ENCODE results near the gene ASIC4.

ASIC4 gene

DNA sequence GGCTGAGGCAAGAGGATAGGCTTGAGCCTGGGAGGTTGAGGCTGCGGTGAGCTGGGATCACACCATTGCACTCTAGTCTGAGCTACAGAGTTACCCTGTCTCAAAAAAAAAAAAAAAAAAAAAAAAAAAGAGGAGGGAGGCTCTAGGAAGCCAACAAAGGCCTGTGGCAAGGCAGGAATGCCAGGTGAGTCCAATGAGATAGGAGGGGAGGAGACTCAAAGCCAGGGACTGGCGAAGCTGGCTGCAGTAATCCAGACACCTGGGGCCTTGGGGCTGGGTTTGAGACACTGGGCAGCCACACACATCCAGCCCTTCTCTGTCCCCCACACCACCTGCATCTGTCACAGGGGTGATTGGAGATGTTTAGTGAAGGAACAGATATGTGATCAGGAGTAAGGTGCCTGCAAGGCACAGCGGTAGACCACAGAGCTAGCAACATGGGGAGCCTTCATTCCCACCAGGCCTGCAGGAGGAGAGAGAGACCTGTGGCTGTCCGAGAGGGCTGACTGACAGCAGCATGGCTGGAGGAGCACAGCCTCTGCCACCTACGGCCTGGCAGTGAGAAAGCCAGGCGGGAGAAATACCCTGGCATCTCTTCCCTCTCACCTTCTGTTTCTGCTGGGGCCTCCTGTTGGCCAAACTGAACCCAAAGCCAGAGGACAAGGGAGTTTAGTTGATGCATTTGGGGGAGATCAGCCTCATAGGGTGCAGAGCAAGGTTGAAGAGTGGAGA lies 19.8 kb downstream of the ASIC4 start:
- no peak overlapping the region for H3K4me3 ChIP-seq (replicated peaks; ENCODE audit: low read depth, low read length)
- no peak for DNase-seq (ENCODE audit: low read depth)
- TF ChIP-seq, protein P1, sequence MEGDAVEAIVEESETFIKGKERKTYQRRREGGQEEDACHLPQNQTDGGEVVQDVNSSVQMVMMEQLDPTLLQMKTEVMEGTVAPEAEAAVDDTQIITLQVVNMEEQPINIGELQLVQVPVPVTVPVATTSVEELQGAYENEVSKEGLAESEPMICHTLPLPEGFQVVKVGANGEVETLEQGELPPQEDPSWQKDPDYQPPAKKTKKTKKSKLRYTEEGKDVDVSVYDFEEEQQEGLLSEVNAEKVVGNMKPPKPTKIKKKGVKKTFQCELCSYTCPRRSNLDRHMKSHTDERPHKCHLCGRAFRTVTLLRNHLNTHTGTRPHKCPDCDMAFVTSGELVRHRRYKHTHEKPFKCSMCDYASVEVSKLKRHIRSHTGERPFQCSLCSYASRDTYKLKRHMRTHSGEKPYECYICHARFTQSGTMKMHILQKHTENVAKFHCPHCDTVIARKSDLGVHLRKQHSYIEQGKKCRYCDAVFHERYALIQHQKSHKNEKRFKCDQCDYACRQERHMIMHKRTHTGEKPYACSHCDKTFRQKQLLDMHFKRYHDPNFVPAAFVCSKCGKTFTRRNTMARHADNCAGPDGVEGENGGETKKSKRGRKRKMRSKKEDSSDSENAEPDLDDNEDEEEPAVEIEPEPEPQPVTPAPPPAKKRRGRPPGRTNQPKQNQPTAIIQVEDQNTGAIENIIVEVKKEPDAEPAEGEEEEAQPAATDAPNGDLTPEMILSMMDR (IDR thresholded peaks at IDR 0.05; ENCODE audit: low read length, missing control alignments), result no peak

DNA sequence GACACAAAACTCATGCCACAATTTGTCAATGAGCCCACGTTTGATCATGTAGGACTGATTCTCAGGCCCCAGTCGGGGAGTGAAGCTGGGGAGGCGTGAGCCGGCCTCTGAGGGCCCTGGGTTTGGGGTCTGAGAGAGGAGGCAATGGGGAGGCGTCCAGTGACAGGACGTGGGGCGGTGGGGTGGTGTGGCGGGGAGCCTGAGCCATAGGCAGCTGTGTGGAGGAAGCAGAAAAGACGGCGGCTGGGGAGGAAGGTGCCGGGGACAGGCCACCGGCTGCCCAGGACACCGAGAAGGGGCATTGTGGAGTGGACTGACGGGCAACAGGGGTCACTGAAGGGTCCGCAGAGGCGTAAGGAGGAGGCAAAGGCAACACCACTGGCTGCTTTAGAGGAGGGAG lies 22.1 kb downstream of the ASIC4 start:
- TF ChIP-seq, protein P1 (IDR thresholded peaks at IDR 0.05; ENCODE audit: low read length, missing control alignments), result no peak
- no peak overlapping the region for H3K4me3 ChIP-seq (replicated peaks; ENCODE audit: low read depth, low read length)
- no peak for DNase-seq (ENCODE audit: low read depth)

DNA sequence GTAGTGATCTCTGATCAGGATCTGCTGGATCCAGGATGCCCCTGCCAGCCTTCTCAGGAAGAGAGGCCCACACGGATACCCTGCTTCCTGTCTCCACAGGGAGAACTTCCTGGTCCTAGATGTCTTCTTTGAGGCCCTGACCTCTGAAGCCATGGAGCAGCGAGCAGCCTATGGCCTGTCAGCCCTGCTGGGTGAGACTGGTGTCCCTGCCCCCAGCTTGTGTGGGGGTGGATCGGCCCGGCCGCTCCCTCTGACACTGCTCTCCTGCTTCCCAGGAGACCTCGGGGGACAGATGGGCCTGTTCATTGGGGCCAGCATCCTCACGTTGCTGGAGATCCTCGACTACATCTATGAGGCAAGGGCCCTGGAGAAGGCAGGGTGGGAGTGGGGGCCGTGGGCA lies 22.7 kb downstream of the ASIC4 start:
- TF ChIP-seq, protein P1 (IDR thresholded peaks at IDR 0.05; ENCODE audit: low read length, missing control alignments), result no peak
- no peak for DNase-seq (ENCODE audit: low read depth)
- H3K4me3 ChIP-seq (replicated peaks; ENCODE audit: low read depth, low read length), result no peak overlapping the region

DNA sequence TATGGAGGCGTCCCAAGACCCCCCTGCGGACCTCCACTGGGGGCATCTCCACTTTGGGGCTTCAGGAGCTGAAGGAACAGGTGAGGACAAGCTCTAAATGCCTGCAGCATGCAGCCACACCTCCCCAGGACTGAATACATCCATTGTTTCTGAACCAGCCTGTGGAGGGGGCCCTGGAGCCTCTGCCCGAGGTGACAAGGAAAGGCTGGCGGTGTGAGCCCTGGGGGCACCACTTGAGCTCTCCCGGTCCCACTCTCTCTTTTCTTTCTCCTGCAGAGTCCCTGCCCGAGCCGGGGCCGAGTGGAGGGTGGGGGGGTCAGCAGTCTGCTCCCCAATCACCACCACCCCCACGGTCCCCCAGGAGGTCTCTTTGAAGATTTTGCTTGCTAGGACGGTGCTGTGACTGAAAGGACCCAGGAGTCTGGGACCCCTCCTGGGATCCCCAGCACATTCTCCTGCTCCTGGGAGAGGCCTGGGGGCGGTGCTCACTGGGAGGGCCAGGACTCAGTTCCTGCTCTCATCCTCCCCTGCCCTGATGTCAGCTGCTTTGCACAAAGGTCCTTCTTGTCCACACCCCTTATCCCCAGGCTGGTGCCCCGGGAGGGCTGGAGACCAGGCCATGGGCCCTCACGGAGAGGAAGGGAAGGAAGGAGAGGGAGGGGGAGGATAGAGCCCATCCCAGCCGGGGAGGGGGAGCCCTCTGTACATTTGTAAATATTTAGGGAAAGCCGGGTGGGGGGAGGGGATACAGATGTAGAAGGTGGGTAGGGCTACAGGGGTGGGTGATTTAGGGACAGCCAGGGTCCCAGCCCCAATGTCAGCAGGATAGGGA lies 23.6 kb downstream of the ASIC4 start:
- no peak for DNase-seq (ENCODE audit: low read depth)
- TF ChIP-seq, protein P1 (IDR thresholded peaks at IDR 0.05; ENCODE audit: low read length, missing control alignments), result no peak
- H3K4me3 ChIP-seq (replicated peaks; ENCODE audit: low read depth, low read length), result no peak overlapping the region

DNA sequence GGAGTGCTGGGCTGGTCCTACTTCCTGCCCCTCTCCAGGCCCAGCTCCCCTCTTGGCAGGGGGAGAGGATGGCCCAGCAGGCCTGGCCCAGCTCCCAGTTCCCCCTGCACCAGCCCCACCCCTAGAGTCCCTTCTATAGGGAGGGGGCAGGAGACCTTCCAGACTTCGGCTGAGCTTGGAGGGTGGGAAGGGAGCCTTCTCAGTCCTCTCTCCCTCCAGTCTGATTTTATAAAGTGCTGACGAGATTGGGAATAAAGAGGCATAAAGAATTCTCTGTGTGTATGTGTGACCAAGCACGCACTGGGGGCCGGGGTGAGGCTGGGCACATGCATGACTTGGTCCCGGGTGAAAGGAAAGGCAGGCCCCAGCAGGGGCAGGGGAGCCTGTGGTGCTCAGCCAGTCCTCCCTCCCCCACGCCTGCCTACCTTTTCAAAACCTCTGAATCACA lies 24.2 kb downstream of the ASIC4 start:
- DNase-seq (ENCODE audit: low read depth), result no peak
- no peak overlapping the region for H3K4me3 ChIP-seq (replicated peaks; ENCODE audit: low read depth, low read length)
- TF ChIP-seq, protein P1 (IDR thresholded peaks at IDR 0.05; ENCODE audit: low read length, missing control alignments), result no peak

DNA sequence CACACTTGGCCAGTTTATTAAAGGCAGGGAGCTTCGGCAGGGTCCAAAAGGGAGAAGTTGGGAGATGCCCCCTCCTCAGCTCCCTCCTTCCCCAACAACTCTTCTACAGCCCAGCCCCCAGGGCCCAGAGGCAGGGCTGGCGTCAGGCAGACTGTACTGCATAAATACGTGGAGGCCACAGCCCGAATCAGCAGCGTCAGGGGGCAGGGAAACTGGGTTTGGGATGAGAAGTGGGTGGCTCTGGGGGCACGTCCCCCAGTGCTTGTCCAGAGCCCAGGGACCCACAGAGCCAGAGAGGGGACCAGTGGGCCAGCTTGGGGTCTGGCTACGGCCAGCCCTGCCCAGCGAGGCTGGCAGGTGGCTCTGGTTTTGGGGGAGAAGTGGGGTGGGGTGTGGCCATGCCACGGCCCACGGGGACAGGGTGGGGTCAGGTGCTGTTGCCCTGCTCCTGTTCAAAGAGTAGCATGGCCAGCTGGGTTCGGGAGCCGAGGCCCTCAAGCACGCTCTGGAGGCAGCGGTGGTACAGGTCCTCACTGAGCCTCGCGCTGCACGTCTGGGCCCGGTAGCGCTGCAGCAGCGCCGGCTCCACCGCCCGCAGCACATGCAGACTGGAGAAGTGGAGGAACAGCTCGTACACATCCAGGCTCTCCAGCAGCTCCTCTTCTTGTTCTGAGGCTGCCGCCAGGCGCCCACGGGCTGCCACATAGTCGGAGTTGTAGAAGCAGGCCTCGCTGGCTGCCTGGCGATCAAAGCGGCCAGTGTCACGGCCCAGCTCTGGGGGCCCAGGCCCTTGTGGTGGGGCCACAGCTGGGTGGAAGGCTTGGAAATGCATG lies 24.9 kb downstream of the ASIC4 start:
- no peak overlapping the region for H3K4me3 ChIP-seq (replicated peaks; ENCODE audit: low read depth, low read length)
- TF ChIP-seq, protein P1 (IDR thresholded peaks at IDR 0.05; ENCODE audit: low read length, missing control alignments), result no peak
- no peak for DNase-seq (ENCODE audit: low read depth)

All from fibroblast of pulmonary artery (primary cell).